T-helper 2 cell treated with Interferon-gamma antibody and Interleukin-4, amounts not matched to agents 5 μg/mL and 100 μg/mL, for 36 hours (primary cell): ENCODE measurements around the gene CERS3.
"Not testable (repeated sequence)": the region's sequence is repeated elsewhere in the genome, so short reads cannot be mapped to it uniquely, and the experiment has no call there.

Experiments
- DNase-seq: peaks from one replicate; pipeline ENCODE4 v3.0.0; 2021; ENCODE audit warnings: low spot score
- H3K27ac Mint-ChIP-seq: one replicate; pipeline ENCODE4 v1.8.0; 2021; ENCODE audit warnings: mild to moderate bottlenecking, mixed read lengths
- H3K27me3 Mint-ChIP-seq: one replicate; pipeline ENCODE4 v1.8.0; 2021; ENCODE audit warnings: low read depth, mixed read lengths
- H3K36me3 Mint-ChIP-seq: one replicate; pipeline ENCODE4 v1.8.0; 2021; ENCODE audit warnings: low read depth, mixed read lengths
- H3K4me1 Mint-ChIP-seq: one replicate; pipeline ENCODE4 v1.8.0; 2021; ENCODE audit warnings: low read depth, mixed read lengths
- H3K4me3 Mint-ChIP-seq: one replicate; pipeline ENCODE4 v1.8.0; 2022; ENCODE audit warnings: mild to moderate bottlenecking, moderate library complexity, mixed read lengths
- H3K9me3 Mint-ChIP-seq: one replicate; pipeline ENCODE4 v1.8.0; 2021; ENCODE audit warnings: mixed read lengths

The CERS3 gene

GRCh38 chr15:100466073-100466472 is 62.7 kb downstream of the CERS3 start:
- Mint-ChIP-seq H3K4me1 (no peaks in the 10 kb centered on the region), H3K36me3 (no peaks in the 10 kb centered on the region), H3K9me3 (no peaks in the 10 kb centered on the region), H3K27me3 (no peaks in the 10 kb centered on the region), H3K27ac (no peak overlapping the region), H3K4me3 (no peak overlapping the region)
- DNase-seq, result no peak

- H3K4me3 Mint-ChIP-seq, result no peak overlapping the region
- H3K4me1 Mint-ChIP-seq, result no peaks in the 10 kb centered on the region
- no peaks in the 10 kb centered on the region for H3K9me3 Mint-ChIP-seq
- no peak overlapping the region for H3K27ac Mint-ChIP-seq
- H3K27me3 Mint-ChIP-seq, result no peaks in the 10 kb centered on the region
- no peak for DNase-seq
- H3K36me3 Mint-ChIP-seq, result no peaks in the 10 kb centered on the region
Measured at GRCh38 chr15:100464888-100465287, 63.9 kb downstream of the CERS3 start.

GRCh38 chr15:100464256-100464655 is 64.5 kb downstream of the CERS3 start:
- H3K27ac Mint-ChIP-seq, result no peak overlapping the region
- no peak for DNase-seq

GRCh38 chr15:100463515-100463914 is 65.2 kb downstream of the CERS3 start:
- Mint-ChIP-seq H3K27ac (no peak overlapping the region), H3K4me1 (no peaks in the 10 kb centered on the region), H3K9me3 (no peaks in the 10 kb centered on the region), H3K27me3 (no peaks in the 10 kb centered on the region), H3K36me3 (no peaks in the 10 kb centered on the region), H3K4me3 (no peak overlapping the region)
- no peak for DNase-seq

More at GRCh38 chr15:100464256-100464655, 64.5 kb downstream of the CERS3 start:
- Mint-ChIP-seq H3K9me3 (no peaks in the 10 kb centered on the region), H3K36me3 (no peaks in the 10 kb centered on the region), H3K4me1 (no peaks in the 10 kb centered on the region), H3K4me3 (no peak overlapping the region), H3K27me3 (no peaks in the 10 kb centered on the region)

GRCh38 chr15:100461049-100461448 is 67.7 kb downstream of the CERS3 start:
- Mint-ChIP-seq H3K4me3 (no peak overlapping the region), H3K27me3 (no peaks in the 10 kb centered on the region), H3K36me3 (no peaks in the 10 kb centered on the region), H3K9me3 (no peaks in the 10 kb centered on the region), H3K4me1 (no peaks in the 10 kb centered on the region), H3K27ac (no peak overlapping the region)
- DNase-seq, result no peak

GRCh38 chr15:100457201-100457600 is 71.5 kb downstream of the CERS3 start:
- DNase-seq, result no peak
- no peaks in the 10 kb centered on the region for H3K36me3 Mint-ChIP-seq
- no peak overlapping the region for H3K4me3 Mint-ChIP-seq
- H3K27ac Mint-ChIP-seq, result no peak overlapping the region
- no peaks in the 10 kb centered on the region for H3K9me3 Mint-ChIP-seq
- peaks cover 6% of the 10 kb centered on the region for H3K27me3 Mint-ChIP-seq
- H3K4me1 Mint-ChIP-seq, result no peaks in the 10 kb centered on the region

GRCh38 chr15:100454148-100454547 is 74.6 kb downstream of the CERS3 start:
- H3K9me3 Mint-ChIP-seq, result peaks cover 7% of the 10 kb centered on the region
- DNase-seq, result no peak
- no peak overlapping the region for H3K4me3 Mint-ChIP-seq
- no peaks in the 10 kb centered on the region for H3K4me1 Mint-ChIP-seq
- peaks cover 6% of the 10 kb centered on the region for H3K27me3 Mint-ChIP-seq
- no peak overlapping the region for H3K27ac Mint-ChIP-seq
- no peaks in the 10 kb centered on the region for H3K36me3 Mint-ChIP-seq

- Mint-ChIP-seq H3K27ac (no peak overlapping the region), H3K9me3 (peaks cover 7% of the 10 kb centered on the region), H3K36me3 (no peaks in the 10 kb centered on the region), H3K4me3 (no peak overlapping the region), H3K4me1 (no peaks in the 10 kb centered on the region), H3K27me3 (no peaks in the 10 kb centered on the region)
- DNase-seq, result no peak
Measured at GRCh38 chr15:100448481-100448880, 80.3 kb downstream of the CERS3 start.

- H3K36me3 Mint-ChIP-seq, DNase-seq, H3K9me3 Mint-ChIP-seq, H3K4me1 Mint-ChIP-seq, H3K27ac Mint-ChIP-seq, H3K27me3 Mint-ChIP-seq, H3K4me3 Mint-ChIP-seq: not testable (repeated sequence)
Measured at GRCh38 chr15:100441063-100441462, 87.7 kb downstream of the CERS3 start.

- Mint-ChIP-seq H3K4me3 (no peak overlapping the region), H3K27ac (no peak overlapping the region), H3K9me3 (no peaks in the 10 kb centered on the region), H3K36me3 (no peaks in the 10 kb centered on the region), H3K27me3 (peaks cover 2% of the 10 kb centered on the region), H3K4me1 (no peaks in the 10 kb centered on the region)
- DNase-seq, result no peak
Measured at GRCh38 chr15:100439514-100439913, 89.2 kb downstream of the CERS3 start.

GRCh38 chr15:100438570-100438969 is 90.2 kb downstream of the CERS3 start:
- Mint-ChIP-seq H3K4me1 (no peaks in the 10 kb centered on the region), H3K4me3 (no peak overlapping the region), H3K36me3 (no peaks in the 10 kb centered on the region), H3K27ac (no peak overlapping the region), H3K9me3 (no peaks in the 10 kb centered on the region), H3K27me3 (peaks cover 2% of the 10 kb centered on the region)
- DNase-seq, result no peak

GRCh38 chr15:100437261-100437660 is 91.5 kb downstream of the CERS3 start:
- H3K4me1 Mint-ChIP-seq, result no peaks in the 10 kb centered on the region
- H3K4me3 Mint-ChIP-seq, result no peak overlapping the region
- no peaks in the 10 kb centered on the region for H3K9me3 Mint-ChIP-seq
- peaks cover 2% of the 10 kb centered on the region for H3K27me3 Mint-ChIP-seq
- H3K36me3 Mint-ChIP-seq, result no peaks in the 10 kb centered on the region
- no peak for DNase-seq
- H3K27ac Mint-ChIP-seq, result no peak overlapping the region

GRCh38 chr15:100434561-100434960 is 94.2 kb downstream of the CERS3 start:
- peaks cover 2% of the 10 kb centered on the region for H3K27me3 Mint-ChIP-seq
- no peak for DNase-seq
- no peaks in the 10 kb centered on the region for H3K9me3 Mint-ChIP-seq
- H3K4me1 Mint-ChIP-seq, result no peaks in the 10 kb centered on the region
- no peak overlapping the region for H3K4me3 Mint-ChIP-seq
- H3K36me3 Mint-ChIP-seq, result no peaks in the 10 kb centered on the region
- H3K27ac Mint-ChIP-seq, result no peak overlapping the region

GRCh38 chr15:100434038-100434437 is 94.7 kb downstream of the CERS3 start:
- Mint-ChIP-seq H3K4me3 (no peak overlapping the region), H3K27me3 (peaks cover 2% of the 10 kb centered on the region), H3K9me3 (no peaks in the 10 kb centered on the region), H3K27ac (no peak overlapping the region), H3K4me1 (no peaks in the 10 kb centered on the region), H3K36me3 (no peaks in the 10 kb centered on the region)
- DNase-seq, result no peak

GRCh38 chr15:100433304-100433703 is 95.4 kb downstream of the CERS3 start:
- Mint-ChIP-seq H3K27ac (no peak overlapping the region), H3K9me3 (no peaks in the 10 kb centered on the region), H3K4me3 (no peak overlapping the region), H3K27me3 (no peaks in the 10 kb centered on the region), H3K4me1 (no peaks in the 10 kb centered on the region), H3K36me3 (no peaks in the 10 kb centered on the region)
- DNase-seq, result no peak
